Activated CD8-positive, alpha-beta T cell treated with anti-CD3 and anti-CD28 coated beads for 36 hours (primary cell): ENCODE results near the gene EFNA3. TPM values are rescaled to one million over a fixed set of nuclear protein-coding genes. Genes with fewer than 3 reads are reported as not detected.

ENCODE experiments used
- ATAC-seq: fragments of 200-7000 bp; cut with Tn5 transposase; one replicate; pipeline ENCODE4 v1.10.0; 2021; ENCODE audit warnings: mild to moderate bottlenecking, moderate library complexity
- CTCF ChIA-PET: fragments of 350-600 bp; sonication (Branson Sonifier 250); formaldehyde crosslinking; loops from one replicate; lab custom pipeline; 2021; ENCODE audit warnings: antibody characterized with exemption; lab: Charles Lee
- POLR2A ChIA-PET: fragments of 350-600 bp; sonication (Branson Sonifier 250); formaldehyde crosslinking; loops from one replicate; lab custom pipeline; 2021; ENCODE audit warnings: antibody characterized with exemption; lab: Charles Lee
- DNase-seq: peaks from one replicate; pipeline ENCODE4 v3.0.0-alpha.2; 2020
- H3K27ac Mint-ChIP-seq: one replicate; pipeline ENCODE4 v1.8.0; 2021; ENCODE audit warnings: mild to moderate bottlenecking, mixed read lengths
- H3K27me3 Mint-ChIP-seq: one replicate; pipeline ENCODE4 v1.8.0; 2021; ENCODE audit warnings: mixed read lengths
- H3K36me3 Mint-ChIP-seq: one replicate; pipeline ENCODE4 v1.8.0; 2021; ENCODE audit warnings: low read depth, mixed read lengths
- H3K4me1 Mint-ChIP-seq: one replicate; pipeline ENCODE4 v1.8.0; 2021; ENCODE audit warnings: low read depth, mixed read lengths
- H3K4me3 Mint-ChIP-seq: one replicate; pipeline ENCODE4 v1.8.0; 2021; ENCODE audit warnings: mild to moderate bottlenecking, moderate library complexity, mixed read lengths
- H3K9me3 Mint-ChIP-seq: one replicate; pipeline ENCODE4 v1.8.0; 2021; ENCODE audit warnings: mixed read lengths
- intact Hi-C: fragments of 100-400 bp; cut with micrococcal nuclease; formaldehyde crosslinking; loops from one replicate; pipeline ENCODE4 v1.10.0; 2022
- total RNA-seq, 2 experiments: library from RNA; stranded (reverse); gene quantifications; one replicate each; pipeline ENCODE4 v1.2.3, GENCODE V29; 2021
- TF ChIP-seq, protein P1 (sequence below): fragments of 200-600 bp; IDR thresholded peaks from one replicate; pipeline ENCODE4 v1.8.0; 2022; ENCODE audit warnings: antibody characterized with exemption, mild to moderate bottlenecking

The EFNA3 gene
- total RNA-seq, 2 experiments from 2014 or later, result 5.1 to 8.6 TPM

DNA sequence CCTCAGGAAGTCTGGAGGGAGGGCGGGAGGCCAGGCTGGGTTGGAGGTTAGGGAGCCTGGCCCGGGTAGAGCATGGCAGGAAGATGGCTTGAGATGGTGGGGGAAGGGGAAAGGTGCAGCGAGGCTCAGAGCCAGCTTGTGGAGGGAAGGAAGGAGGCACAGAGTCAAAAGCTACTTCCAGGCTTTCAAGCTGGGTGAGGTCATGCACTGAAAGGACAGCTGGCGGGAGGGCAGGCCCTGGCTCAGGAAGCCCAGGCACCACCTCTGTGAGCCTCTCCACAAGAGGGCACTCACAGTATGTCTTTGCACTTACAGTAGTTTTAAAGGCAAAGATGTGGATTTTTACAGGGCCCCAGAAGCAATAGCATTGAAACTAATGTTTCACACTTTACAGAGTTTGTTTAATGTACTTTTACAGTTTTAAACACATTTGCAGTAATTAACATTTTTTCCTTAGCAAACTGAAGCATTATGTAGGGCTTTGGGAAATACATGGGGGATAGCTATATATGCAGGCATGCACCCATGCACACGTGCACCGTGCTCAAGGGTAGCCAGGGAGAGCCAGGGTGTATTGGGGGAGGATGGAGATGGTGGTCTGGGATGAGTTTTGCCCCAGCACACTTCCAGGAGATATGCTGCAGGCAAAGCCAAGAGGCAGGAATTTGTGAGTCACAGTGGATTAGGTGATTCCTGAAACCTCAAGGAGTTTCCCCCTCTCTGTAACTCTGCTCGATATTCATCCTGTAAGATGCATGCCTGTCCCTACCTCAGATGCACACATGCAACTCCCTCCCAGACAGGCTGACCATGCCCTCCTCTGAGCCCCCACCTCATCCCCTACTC, 33.6 kb upstream of the EFNA3 start:
- ATAC-seq, result peak; percentile 98
- intact Hi-C loops, result no loop called here
- Mint-ChIP-seq H3K27me3 (peaks cover 2% of the 10 kb centered on the region), H3K27ac (peak overlapping the region; percentile 10), H3K36me3 (no peaks in the 10 kb centered on the region), H3K4me3 (no peak overlapping the region), H3K4me1 (peaks cover 5% of the 10 kb centered on the region), H3K9me3 (no peaks in the 10 kb centered on the region)
- peak; percentile 82 for DNase-seq
- TF ChIP-seq, protein P1, sequence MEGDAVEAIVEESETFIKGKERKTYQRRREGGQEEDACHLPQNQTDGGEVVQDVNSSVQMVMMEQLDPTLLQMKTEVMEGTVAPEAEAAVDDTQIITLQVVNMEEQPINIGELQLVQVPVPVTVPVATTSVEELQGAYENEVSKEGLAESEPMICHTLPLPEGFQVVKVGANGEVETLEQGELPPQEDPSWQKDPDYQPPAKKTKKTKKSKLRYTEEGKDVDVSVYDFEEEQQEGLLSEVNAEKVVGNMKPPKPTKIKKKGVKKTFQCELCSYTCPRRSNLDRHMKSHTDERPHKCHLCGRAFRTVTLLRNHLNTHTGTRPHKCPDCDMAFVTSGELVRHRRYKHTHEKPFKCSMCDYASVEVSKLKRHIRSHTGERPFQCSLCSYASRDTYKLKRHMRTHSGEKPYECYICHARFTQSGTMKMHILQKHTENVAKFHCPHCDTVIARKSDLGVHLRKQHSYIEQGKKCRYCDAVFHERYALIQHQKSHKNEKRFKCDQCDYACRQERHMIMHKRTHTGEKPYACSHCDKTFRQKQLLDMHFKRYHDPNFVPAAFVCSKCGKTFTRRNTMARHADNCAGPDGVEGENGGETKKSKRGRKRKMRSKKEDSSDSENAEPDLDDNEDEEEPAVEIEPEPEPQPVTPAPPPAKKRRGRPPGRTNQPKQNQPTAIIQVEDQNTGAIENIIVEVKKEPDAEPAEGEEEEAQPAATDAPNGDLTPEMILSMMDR, result peak; percentile 60
- ChIA-PET CTCF (interaction anchor here (0.6 to 14.7 kb wide), 19 partner anchors 10 to 128 kb away, joined by 3 to 204 read pairs (median 5); partner anchors contain the start of genes EFNA3, EFNA4, FLAD1 and KRTCAP2), POLR2A (interaction anchor here (0.9 to 1.6 kb wide), 6 partner anchors 9 to 91 kb away, joined by 3 to 6 read pairs (median 4); no protein-coding TSS in a partner anchor)

DNA sequence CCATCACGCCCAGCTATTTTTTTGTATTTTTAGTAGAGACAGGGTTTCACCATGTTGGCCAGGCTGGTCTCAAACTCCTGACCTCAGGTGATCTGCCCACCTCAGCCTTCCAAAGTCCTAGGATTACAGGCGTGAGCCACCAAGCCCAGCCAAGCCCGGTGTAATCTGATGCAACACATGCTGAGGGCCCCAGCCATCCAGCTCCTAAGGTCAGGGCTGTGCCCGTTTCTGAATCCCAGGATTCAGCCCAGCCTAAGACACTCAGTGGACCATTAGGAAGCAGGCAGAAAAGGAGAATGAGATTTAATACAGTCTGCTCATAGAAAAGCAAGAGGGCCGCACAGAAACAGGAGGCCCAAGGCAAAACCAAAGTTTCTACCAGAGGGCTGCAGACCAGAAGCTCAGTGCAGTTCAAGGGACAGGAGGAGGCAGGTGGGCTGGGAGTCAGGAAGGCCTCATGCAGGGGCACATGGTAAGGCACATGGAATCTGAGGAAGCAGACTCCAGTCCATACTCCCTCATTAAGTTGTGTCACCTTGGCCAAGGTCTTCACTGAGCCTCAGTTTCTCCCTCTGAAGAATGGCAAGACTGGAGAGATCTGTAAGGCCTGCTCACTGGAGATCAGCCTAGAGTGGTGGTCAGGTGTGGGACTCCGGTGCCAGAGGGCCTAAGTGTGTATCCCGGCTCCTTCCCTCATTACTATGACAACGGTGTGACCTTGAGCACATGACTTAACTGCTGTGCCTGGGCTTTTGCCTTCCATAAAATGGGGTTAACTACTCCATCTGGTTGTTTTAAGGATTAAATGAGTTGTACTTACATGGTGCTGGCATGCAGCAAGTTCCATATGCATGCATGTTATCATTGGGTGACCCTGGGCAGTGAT, 29.9 kb upstream of the EFNA3 start:
- intact Hi-C loops, result no loop called here
- ATAC-seq (no peak), DNase-seq (no peak)
- H3K9me3 Mint-ChIP-seq, result no peaks in the 10 kb centered on the region
- TF ChIP-seq, protein P1, result no peak
- no peak overlapping the region for H3K4me3 Mint-ChIP-seq
- peaks cover 24% of the 10 kb centered on the region for H3K4me1 Mint-ChIP-seq
- CTCF ChIA-PET, result interaction anchor here (0.9 to 23.5 kb wide), 7 partner anchors 8 to 66 kb away, joined by 3 to 278 read pairs (median 3); partner anchors contain the start of genes EFNA4 and FLAD1
- H3K27me3 Mint-ChIP-seq, result peaks cover 2% of the 10 kb centered on the region
- peaks cover 4% of the 10 kb centered on the region for H3K36me3 Mint-ChIP-seq
- no peak overlapping the region for H3K27ac Mint-ChIP-seq
- POLR2A ChIA-PET, result interaction anchor here (0.8 to 1.4 kb wide), 3 partner anchors 13 to 61 kb away, joined by 3 read pairs; no protein-coding TSS in a partner anchor

DNA sequence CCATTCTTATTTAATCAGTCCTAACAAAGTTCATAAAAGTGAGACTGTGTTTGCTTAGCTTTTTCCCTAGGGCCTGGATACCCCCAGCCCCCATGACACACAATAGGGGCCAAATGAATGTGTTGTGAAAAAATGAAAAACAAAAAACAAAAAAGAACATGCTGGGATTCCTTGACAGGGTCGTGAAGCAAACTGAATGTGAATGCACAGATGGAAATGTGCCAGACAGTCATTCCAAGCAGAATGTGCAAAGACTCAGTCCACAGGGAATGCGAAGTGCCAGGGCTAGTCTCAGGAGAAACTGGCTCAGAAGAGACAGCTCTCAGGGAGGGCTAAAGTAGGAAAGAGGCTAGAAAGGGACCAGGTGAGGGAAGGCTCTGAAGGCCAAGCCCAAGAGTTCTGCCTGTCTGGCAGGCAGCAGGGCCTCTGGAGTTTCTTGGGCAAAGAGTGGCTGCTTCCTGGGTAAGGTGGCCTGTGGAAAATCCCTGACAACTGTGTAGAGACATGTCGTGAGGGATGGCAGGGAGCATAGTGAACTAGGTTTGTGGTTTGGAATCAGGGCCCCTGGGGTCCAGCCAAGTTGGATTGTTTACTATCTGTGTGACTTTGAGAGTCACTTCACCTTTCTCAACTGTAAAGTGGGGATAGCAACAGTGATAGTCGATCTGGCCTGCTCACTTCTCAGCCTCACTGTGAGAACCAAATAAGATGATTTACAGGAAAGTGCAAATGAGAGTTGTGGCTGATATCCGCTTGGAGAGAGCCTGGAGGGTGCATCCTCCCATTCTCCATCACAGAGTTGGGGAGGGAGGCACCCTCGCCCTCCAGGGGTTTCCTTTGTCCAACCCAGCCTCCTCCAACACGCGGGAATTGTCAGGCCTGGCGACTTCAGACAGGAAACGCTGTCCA, 28.7 kb upstream of the EFNA3 start:
- H3K27me3 Mint-ChIP-seq, result no peaks in the 10 kb centered on the region
- TF ChIP-seq, protein P1, result no peak
- ATAC-seq (no peak), DNase-seq (no peak)
- intact Hi-C loops, result loop anchor here (5.0 kb wide), 1 partner anchor 37 kb away; no protein-coding TSS in a partner anchor
- no peak overlapping the region for H3K27ac Mint-ChIP-seq
- ChIA-PET POLR2A (interaction anchor here (1.2 to 2.8 kb wide), 7 partner anchors 12 to 50 kb away, joined by 3 to 8 read pairs (median 7); no protein-coding TSS in a partner anchor), CTCF (interaction anchor here (0.8 to 23.5 kb wide), 13 partner anchors 9 to 123 kb away, joined by 3 to 278 read pairs (median 10); partner anchors contain the start of genes EFNA4, FLAD1, KRTCAP2 and LENEP)
- no peaks in the 10 kb centered on the region for H3K9me3 Mint-ChIP-seq
- H3K4me1 Mint-ChIP-seq, result peaks cover 20% of the 10 kb centered on the region
- H3K4me3 Mint-ChIP-seq, result peak overlapping the region; percentile 74
- peaks cover 5% of the 10 kb centered on the region for H3K36me3 Mint-ChIP-seq
